ENCODE data around the gene ZNF350. TPM values are rescaled to one million over a fixed set of nuclear protein-coding genes. Genes with fewer than 3 reads are reported as not detected.
A peak's percentile ranks its signal among the peaks of the same experiment; 100 is the strongest.
"Not testable (repeated sequence)": the region's sequence is repeated elsewhere in the genome, so short reads cannot be mapped to it uniquely, and the experiment has no call there.

The ZNF350 gene
- total RNA-seq, 2 donors from 2014 or later, result 8.7 to 9.5 TPM

GRCh38 chr19:51980926-51981325, 5.7 kb downstream of the ZNF350 start:
- Mint-ChIP-seq H3K9me3 (peaks cover 46 to 52% of the 10 kb centered on the region in 2 donors), H3K36me3 (peaks cover 73 to 87% of the 10 kb centered on the region in 2 donors)
- not testable (repeated sequence) for H3K27ac Mint-ChIP-seq; ATAC-seq; DNase-seq (ENCODE audit: low spot score in 2 of 2)

GRCh38 chr19:51980116-51980736, 6.4 kb downstream of the ZNF350 start:
- ATAC-seq (no peak), DNase-seq (ENCODE audit: low spot score in 2 of 2) (no peak)
- H3K27ac Mint-ChIP-seq, result no peak overlapping the region
- peaks cover 46 to 49% of the 10 kb centered on the region in 2 donors for H3K9me3 Mint-ChIP-seq
- H3K36me3 Mint-ChIP-seq, result peaks cover 74 to 84% of the 10 kb centered on the region in 2 donors

- H3K36me3 Mint-ChIP-seq, result peaks cover 86 to 94% of the 10 kb centered on the region in 2 donors
- ATAC-seq, result peak in 1 of 2 donors; percentile 59
- no peak overlapping the region for H3K27ac Mint-ChIP-seq
- H3K9me3 Mint-ChIP-seq, result peaks cover 50 to 52% of the 10 kb centered on the region in 2 donors
- no peak for DNase-seq (ENCODE audit: low spot score in 2 of 2)
These were observed 7.8 kb downstream of the ZNF350 start for GRCh38 chr19:51978882-51979281.

GRCh38 chr19:51977346-51977745, 9.3 kb downstream of the ZNF350 start:
- Mint-ChIP-seq H3K27ac (no peak overlapping the region), H3K9me3 (peaks cover 48 to 50% of the 10 kb centered on the region in 2 donors), H3K36me3 (peaks cover 81 to 94% of the 10 kb centered on the region in 2 donors)
- ATAC-seq, result no peak
- no peak for DNase-seq (ENCODE audit: low spot score in 2 of 2)

- DNase-seq (ENCODE audit: low spot score in 2 of 2) (no peak), ATAC-seq (no peak)
- Mint-ChIP-seq H3K36me3 (peaks cover 85 to 95% of the 10 kb centered on the region in 2 donors), H3K9me3 (peaks cover 50 to 52% of the 10 kb centered on the region in 2 donors), H3K27ac (no peak overlapping the region)
These were observed 9.8 kb downstream of the ZNF350 start for GRCh38 chr19:51976852-51977251.

GRCh38 chr19:51975787-51976186, 10.9 kb downstream of the ZNF350 start:
- ATAC-seq; H3K27ac Mint-ChIP-seq; DNase-seq (ENCODE audit: low spot score in 2 of 2): not testable (repeated sequence)
- Mint-ChIP-seq H3K36me3 (peaks cover 87 to 95% of the 10 kb centered on the region in 2 donors), H3K9me3 (peaks cover 50 to 57% of the 10 kb centered on the region in 2 donors)

GRCh38 chr19:51971624-51972023, 15.0 kb downstream of the ZNF350 start:
- peaks cover 76 to 83% of the 10 kb centered on the region in 2 donors for H3K36me3 Mint-ChIP-seq
- ATAC-seq (no peak), DNase-seq (ENCODE audit: low spot score in 2 of 2) (peak in 1 of 2 donors; percentile 9)
- H3K27ac Mint-ChIP-seq, result no peak overlapping the region
- H3K9me3 Mint-ChIP-seq, result peaks cover 44 to 47% of the 10 kb centered on the region in 2 donors

- H3K9me3 Mint-ChIP-seq, result peaks cover 42 to 44% of the 10 kb centered on the region in 2 donors
- H3K36me3 Mint-ChIP-seq, result peaks cover 77 to 84% of the 10 kb centered on the region in 2 donors
- ATAC-seq (no peak), DNase-seq (ENCODE audit: low spot score in 2 of 2) (no peak)
- H3K27ac Mint-ChIP-seq, result no peak overlapping the region
These were observed 15.9 kb downstream of the ZNF350 start for GRCh38 chr19:51970718-51971117.

- Mint-ChIP-seq H3K27ac (no peak overlapping the region), H3K36me3 (peaks cover 82 to 86% of the 10 kb centered on the region in 2 donors), H3K9me3 (peaks cover 48 to 52% of the 10 kb centered on the region in 2 donors)
- DNase-seq (ENCODE audit: low spot score in 2 of 2), result no peak
- no peak for ATAC-seq
These were observed 21.1 kb downstream of the ZNF350 start for GRCh38 chr19:51965583-51965982.

- not testable (repeated sequence) for H3K27ac Mint-ChIP-seq; ATAC-seq; DNase-seq (ENCODE audit: low spot score in 2 of 2)
- Mint-ChIP-seq H3K9me3 (peaks cover 49 to 70% of the 10 kb centered on the region in 2 donors), H3K36me3 (peaks cover 73 to 79% of the 10 kb centered on the region in 2 donors)
These were observed 25.9 kb downstream of the ZNF350 start for GRCh38 chr19:51960621-51961233.

GRCh38 chr19:51959791-51960190, 26.8 kb downstream of the ZNF350 start:
- H3K9me3 Mint-ChIP-seq, result peaks cover 40 to 63% of the 10 kb centered on the region in 2 donors
- DNase-seq (ENCODE audit: low spot score in 2 of 2), result no peak
- no peak for ATAC-seq
- no peak overlapping the region for H3K27ac Mint-ChIP-seq
- H3K36me3 Mint-ChIP-seq, result peaks cover 66 to 72% of the 10 kb centered on the region in 2 donors

GRCh38 chr19:51957846-51958245, 28.8 kb downstream of the ZNF350 start:
- not testable (repeated sequence) for H3K27ac Mint-ChIP-seq; ATAC-seq; DNase-seq (ENCODE audit: low spot score in 2 of 2)
- Mint-ChIP-seq H3K36me3 (peaks cover 53 to 57% of the 10 kb centered on the region in 2 donors), H3K9me3 (peaks cover 38 to 51% of the 10 kb centered on the region in 2 donors)

GRCh38 chr19:51948975-51949374, 37.7 kb downstream of the ZNF350 start:
- peaks cover 56 to 62% of the 10 kb centered on the region in 2 donors for H3K9me3 Mint-ChIP-seq
- DNase-seq (ENCODE audit: low spot score in 2 of 2), result no peak
- H3K27ac Mint-ChIP-seq, result no peak overlapping the region
- no peak for ATAC-seq
- H3K36me3 Mint-ChIP-seq, result peaks cover 54 to 60% of the 10 kb centered on the region in 2 donors

GRCh38 chr19:51946602-51947001, 40.0 kb downstream of the ZNF350 start:
- DNase-seq (ENCODE audit: low spot score in 2 of 2), result no peak
- Mint-ChIP-seq H3K9me3 (peaks cover 73 to 75% of the 10 kb centered on the region in 2 donors), H3K27ac (no peak overlapping the region), H3K36me3 (peaks cover 73 to 80% of the 10 kb centered on the region in 2 donors)
- ATAC-seq, result no peak

GRCh38 chr19:51944798-51945552, 41.7 kb downstream of the ZNF350 start:
- DNase-seq (ENCODE audit: low spot score in 2 of 2) (no peak), ATAC-seq (no peak)
- Mint-ChIP-seq H3K27ac (no peak overlapping the region), H3K9me3 (peaks cover 72 to 77% of the 10 kb centered on the region in 2 donors), H3K36me3 (peaks cover 79 to 87% of the 10 kb centered on the region in 2 donors)

- Mint-ChIP-seq H3K27ac (no peak overlapping the region), H3K36me3 (peaks cover 91 to 100% of the 10 kb centered on the region in 2 donors), H3K9me3 (peaks cover 48 to 60% of the 10 kb centered on the region in 2 donors)
- DNase-seq (ENCODE audit: low spot score in 2 of 2) (no peak), ATAC-seq (no peak)
These were observed 47.7 kb downstream of the ZNF350 start for GRCh38 chr19:51938936-51939335.

- Mint-ChIP-seq H3K27ac (no peak overlapping the region), H3K9me3 (peaks cover 27 to 57% of the 10 kb centered on the region in 2 donors), H3K36me3 (peaks cover 75 to 91% of the 10 kb centered on the region in 2 donors)
- no peak for DNase-seq (ENCODE audit: low spot score in 2 of 2)
- ATAC-seq, result no peak
These were observed 54.7 kb downstream of the ZNF350 start for GRCh38 chr19:51931921-51932320.
